ENCODE measurements around the gene HELZ.

Gene HELZ

DNA sequence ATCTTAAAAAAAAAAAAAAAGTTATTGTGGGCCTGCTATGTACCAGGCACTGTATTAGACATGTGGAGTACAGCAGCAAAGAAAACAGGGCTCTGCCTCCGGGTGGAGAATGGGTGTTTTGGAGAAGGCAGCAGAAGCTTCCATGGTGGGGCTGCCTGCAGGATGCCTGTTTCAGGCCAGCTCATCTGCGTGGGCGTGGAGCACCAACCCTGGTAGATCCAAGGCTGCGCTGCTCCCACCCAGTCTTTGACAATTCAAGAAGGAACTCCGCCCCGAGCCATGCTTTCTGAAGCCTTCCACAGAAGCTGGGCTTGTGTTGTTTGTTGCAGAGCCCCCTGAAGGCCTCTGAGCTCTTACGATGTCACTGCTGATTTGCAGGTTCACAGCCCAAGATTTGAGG, 223.8 kb downstream of the HELZ start:
- DNase-seq: no peak

All from inflammatory macrophage treated with lipopolysaccharide for 1 hour (primary cell).